Prostate gland (tissue), 2 donors: ENCODE measurements around the gene NUP153.

Experiments used
- CTCF ChIP-seq, 4 experiments: fragments of 200-600 bp in 2 of 4; fragments of 450-650 bp in 2 of 4; sonication (generic) in 2 of 4; IDR thresholded peaks; 1 replicate in 3 of 4; 2 replicates in 1 of 4; pipeline ENCODE4 v1.5.1; 2016 to 2019; ENCODE audit warnings: antibody characterized with exemption in 4 of 4, mild to moderate bottlenecking in 2 of 4, moderate library complexity in 2 of 4
- POLR2A ChIP-seq: fragments of 450-650 bp; IDR thresholded peaks from one replicate; pipeline ENCODE4 v1.6.1; 2016; ENCODE audit warnings: antibody characterized with exemption, mild to moderate bottlenecking
- POLR2AphosphoS5 ChIP-seq: sonication (generic); formaldehyde crosslinking; IDR thresholded peaks from one replicate; pipeline ENCODE4 v1.6.1; 2017; ENCODE audit warnings: antibody characterized with exemption

- TF ChIP-seq POLR2AphosphoS5 (peak; percentile 94), CTCF (IDR thresholded peaks at IDR 0.05) (peak; percentile 51 to 96 (median 75)), POLR2A (peak; percentile 80)
Observed at GRCh38 chr6:17599877-17600526, 106.7 kb downstream of the NUP153 start, which contains the start of gene FAM8A1.
